Dedifferentiated amniotic fluid mesenchymal stem cell (primary cell): Measurements from ENCODE around the gene COQ6.
"Not testable (repeated sequence)": the region's sequence is repeated elsewhere in the genome, so short reads cannot be mapped to it uniquely, and the experiment has no call there.

Experiments used
- DNase-seq: peaks from one replicate; pipeline ENCODE4 v3.0.0-alpha.2; 2016; ENCODE audit errors: extremely low spot score

COQ6 gene

DNA sequence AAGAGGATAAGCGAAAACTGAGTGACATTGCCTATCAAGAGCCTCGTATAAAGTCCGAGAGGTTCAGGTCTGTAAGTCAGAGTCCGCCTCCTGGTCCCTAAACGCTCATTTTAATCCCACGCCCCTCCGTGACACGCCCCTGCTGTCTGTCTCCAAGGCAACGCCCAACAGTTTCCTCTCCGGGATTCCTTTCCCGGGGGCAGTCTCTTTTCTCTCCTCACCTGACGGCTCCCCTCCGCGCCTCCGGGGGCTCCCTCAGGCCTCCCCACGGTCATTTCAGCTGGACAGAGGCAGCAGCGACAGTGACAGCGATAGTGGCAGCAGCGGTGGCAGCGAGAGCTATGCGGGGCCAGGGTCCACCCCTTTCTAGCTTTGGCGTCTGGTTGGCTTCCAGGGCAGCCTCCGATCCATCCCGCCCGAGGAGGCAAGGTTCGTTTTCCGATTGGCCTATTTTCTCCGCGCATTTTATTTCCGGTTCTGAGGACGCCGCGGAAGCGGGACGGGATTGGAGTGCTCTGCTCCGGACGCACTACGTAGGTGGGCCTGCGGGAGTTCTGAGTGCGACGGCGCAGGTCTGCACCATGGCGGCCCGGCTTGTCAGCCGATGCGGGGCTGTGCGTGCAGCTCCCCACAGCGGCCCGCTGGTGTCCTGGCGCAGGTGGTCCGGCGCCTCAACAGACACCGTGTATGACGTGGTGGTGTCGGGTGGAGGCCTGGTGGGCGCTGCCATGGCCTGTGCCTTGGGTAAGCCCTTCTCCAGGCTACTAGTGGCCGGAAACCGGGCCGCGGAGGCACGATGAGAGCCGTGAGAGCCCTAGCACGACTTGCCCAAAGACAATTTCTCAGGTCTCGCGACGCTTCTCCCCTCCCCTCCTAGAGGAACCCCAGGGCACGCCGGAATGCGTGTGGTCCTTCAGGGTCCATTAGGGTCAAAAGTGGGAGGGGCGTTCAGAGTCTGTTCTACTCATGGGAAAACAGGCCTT, at the start of gene COQ6, which contains the start of gene FAM161B:
Gene COQ6, plus strand, starts transcription at position 551 of the 983 bp plus-strand sequence. Its CDS starts 31 bp downstream, at position 582.
Gene FAM161B, minus strand, starts transcription at position 343 of the 983 bp plus-strand sequence. Its CDS starts 68 bp downstream, at position 275.
- peak; percentile 99 for DNase-seq

DNA sequence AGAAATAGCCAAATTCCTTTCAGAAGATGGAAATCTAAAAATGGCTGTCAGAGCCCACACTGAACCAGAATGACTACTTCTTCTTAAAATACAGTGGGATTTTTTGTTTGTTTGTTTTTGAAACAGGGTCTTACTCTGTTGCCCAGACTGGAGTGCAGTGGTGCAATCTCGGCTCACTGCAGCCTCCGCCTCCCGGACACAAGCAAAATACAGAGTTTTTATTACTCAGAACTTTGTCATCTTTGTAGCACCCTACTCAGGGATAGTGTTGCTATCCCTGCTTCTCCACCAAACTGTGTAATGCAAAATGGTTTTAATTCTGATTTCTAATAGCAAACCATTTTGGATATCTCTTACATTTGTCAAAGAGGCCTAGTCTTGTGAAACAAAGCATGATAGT, 47.1 kb upstream of the COQ6 start:
- no peak for DNase-seq

DNA sequence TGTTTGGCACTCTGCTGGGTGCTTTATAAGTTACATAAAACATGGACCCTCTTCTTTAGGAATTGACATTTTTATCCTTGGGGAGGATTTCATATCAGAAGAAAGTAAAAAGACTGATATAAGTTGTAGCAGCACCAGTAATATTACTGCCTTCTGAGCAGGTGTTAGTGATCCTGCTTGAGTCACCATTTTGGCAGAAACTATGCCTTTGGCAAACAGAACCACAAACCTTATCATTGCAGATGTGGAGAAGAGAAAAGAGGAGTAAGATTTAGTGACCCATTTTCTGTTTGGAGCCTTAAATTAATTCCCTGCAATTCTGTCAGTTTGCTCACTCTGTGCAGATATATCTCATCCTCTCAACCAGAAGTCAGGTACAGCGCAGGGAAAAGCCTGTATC, 40.4 kb upstream of the COQ6 start:
- no peak for DNase-seq

DNA sequence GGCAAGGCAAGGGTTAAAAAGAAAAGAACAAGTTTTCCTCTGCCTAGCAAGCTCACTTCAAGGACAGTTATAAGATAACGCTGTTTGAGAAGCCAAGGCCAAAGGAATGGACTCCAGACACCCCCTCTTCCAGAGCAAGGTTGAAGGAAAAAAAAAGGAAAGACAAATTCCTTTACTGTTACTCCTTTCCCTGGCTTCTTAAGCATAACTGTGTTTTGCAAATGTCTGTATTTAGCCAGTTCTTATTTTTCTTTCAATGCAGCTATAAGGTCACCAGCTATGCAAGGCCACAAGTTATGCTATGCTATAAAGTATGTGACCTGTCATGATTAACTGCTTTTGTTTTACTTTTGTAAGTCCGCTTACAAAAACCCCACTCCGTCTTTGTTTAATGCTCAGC, 36.8 kb upstream of the COQ6 start:
- no peak for DNase-seq

DNA sequence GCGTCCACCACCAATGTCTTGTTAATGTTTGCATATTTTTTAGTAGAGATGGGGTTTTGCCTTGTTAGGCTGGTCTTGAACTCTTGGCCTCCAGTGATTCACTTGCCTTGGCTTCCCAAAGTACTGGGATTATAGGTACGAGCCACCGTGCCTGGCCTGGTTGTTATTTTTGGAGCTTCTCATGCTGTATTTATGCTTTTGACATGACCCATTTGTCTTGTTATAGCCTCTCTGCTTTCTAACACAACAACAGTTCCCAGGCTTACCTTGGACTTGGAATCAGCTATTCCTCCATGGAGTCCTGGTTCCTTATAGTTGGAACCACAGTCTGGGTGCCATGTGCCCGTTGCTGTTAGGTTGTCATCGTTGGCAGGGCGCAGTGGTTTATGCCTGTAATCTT, 33.8 kb upstream of the COQ6 start:
- no peak for DNase-seq

DNA sequence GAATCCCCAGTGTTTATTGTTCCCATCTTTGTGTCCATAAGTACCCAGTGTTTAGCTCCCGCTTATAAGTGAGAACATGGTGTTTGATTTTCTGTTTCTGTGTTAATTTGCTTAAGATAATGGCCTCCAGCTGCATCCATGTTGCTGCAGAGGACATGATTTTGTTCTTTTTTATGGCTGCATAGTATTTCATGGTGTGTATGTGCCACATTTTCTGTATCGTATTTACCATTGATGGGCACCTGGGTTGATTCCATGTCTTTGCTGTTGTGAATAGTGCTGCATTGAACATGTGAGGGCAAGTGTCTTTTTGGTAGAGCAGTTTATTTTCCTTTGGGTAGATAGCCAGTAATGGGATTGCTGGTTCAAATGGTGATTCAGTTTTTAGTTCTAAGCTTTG, 30.6 kb upstream of the COQ6 start:
- DNase-seq: not testable (repeated sequence)

DNA sequence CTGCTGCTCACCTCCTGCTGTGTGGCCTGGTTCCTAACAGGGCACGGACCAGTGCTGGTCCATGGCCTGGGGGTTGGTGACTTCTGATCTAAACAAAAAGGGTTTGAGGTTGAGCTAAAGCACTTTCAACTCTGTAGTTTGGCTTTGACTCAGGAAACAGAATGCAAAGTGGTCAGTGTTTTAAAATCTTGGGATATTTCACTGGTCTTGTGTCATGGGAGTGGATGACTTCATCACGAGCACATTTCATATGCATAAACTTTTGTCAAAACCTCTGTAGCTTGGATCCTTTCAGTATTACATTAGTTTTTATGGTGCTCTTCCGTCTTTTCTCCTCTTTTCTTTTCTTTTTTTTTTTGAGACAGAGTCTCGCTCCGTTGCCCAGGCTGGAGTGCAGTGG, 25.8 kb upstream of the COQ6 start:
- DNase-seq: peak; percentile 12

DNA sequence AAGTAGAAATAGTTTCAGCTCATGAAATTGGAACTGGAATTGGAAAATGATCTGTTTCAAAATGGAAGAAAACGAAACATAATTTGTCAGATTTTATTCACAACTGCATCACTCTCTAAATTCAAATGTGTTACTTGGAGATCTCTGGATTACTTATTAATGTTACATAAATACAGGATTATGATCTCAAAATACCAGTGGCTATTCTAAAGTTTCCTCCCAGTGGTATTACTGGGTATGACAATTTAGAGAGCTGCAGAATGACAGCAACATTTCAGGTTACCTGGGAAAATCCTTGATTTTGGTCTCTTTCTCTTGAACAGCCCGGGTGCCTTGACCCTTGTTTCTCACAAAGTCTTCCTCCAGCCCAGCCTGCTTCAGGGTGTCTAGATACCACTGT, 14.4 kb upstream of the COQ6 start:
- DNase-seq: no peak

DNA sequence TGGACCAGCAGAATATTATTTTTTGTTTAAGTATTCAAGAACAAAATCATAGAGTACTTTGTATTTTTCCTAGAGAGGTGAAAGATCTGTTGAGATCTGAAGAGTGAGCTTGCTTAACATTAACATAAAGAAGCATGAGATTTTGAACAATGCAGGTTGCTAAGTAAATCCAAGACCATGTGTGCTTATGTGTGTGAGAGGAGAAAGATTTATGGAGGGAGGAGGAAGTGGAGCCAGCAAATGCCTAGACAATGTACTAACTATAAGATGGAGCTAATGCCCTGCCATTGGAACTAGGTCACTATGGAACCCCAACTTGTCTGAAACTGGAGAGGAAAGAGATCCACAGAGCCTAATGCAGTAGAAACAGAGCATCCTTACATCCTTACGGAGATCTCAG, 13.6 kb upstream of the COQ6 start:
- no peak for DNase-seq

DNA sequence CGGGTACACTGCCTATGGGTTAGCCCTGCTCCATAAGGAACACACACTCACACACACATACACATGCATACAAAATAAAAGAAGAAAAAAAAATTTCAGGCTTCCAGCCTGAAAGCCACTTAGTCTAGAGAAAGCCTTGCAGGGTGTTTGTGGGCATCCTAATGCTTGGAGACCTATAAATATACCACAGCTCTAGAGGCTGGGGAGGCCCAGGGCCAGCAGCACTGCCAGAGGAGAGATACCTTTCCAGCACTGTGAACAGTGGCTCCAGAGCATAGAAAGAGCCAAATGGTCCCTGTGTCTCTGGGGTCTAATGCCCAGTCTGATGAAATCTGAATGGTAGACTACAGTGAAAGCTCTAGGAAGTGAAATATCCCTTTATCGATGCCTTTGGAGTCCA, 13.1 kb upstream of the COQ6 start:
- no peak for DNase-seq

DNA sequence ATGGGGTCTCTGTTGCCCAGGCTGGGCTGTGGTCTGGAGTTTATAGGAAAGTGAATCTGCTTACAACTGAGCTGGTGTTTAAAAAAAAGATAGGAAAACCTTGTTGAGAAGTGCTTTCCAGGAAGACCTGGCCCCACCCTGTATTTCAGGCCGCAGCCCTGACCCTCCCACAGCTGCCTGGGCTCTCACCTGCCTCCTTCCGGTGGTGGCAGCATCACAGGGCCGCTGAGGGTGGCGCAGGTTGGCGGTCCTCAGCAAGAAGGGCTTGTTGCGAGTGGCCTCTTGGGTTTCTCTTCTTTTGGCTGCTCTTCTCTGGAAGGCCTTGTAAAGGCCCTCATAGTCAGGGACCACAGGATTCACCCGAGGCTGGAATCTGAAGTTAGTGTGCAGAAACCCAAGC, 7.9 kb upstream of the COQ6 start:
- DNase-seq: no peak

DNA sequence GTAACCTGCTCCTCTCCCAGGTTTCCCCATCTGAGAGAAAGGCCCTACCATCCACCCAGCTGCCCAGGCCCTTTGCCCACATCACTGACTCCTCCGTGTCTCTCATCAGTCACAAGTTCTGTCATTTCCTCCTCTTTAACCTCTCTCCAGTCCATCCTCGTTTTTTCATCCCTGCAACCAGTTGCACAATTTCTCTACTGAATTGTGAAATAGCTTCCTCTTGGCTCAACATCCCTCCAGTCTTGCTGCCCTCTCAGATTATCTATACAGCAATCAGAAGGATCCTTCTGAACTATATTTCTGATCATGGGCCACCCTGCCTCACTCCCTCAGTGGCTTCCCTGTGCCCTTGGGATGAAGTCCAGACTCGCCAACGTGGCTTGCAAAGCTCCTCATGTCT, 7.0 kb upstream of the COQ6 start:
- peak; percentile 40 for DNase-seq

DNA sequence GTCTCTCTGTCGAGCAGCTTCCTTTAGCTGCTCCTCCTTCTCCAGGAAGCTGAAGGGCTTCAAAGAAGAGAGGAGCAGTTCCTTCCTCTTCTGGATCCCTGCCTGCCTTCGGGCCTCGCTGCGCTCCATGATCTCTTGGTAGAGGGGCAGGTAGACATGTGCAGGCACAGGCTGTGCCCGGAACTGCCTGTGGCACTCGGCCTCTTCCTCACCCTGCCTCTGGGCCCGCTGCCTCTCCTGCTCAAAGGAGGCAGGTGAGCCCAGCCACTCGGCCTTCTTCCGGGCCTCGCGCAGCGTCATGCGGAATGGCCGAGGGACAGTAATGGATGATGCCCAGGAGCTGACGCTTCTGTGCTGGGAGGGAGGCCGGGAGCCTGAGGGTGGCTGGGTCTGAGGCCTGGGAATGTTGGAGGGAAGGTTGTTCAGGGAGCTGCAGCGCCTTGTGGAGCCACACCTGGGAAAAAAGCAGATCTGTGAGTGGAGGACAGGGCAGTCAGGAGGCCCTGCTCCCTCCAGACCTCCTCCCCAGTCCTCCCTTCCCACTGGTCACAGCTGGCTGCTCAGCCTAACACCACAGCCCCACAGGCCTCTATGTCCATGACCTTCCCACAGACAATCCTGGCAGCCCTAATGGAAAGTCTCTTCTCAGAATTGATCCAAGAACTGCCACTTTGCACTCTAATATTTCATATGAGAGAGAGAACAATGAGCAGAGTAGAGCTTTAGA, 5.5 kb upstream of the COQ6 start:
- no peak for DNase-seq

DNA sequence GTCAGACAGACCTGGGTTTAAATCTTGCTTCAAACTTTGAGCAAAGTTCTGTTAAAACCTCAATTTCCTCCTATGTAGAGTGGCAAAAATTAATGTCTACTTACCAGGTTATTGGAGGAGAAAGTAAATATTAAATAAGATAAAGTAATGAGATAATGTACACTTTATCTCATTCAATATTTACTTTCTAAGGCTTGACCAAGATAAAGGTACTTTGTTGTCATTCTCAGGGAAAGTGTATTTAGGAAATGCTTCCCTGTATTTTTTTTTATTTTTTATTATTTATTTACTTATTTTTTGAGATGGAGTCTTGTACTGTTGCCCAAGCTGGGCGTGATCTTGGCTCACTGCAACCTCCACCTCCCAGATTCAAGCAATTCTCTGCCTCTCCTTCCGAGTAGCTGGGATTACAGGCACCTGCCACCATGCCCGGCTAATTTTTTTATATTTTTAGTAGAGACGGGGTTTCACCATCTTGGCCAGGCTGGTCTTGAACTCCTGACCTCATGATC, 4.9 kb upstream of the COQ6 start:
- DNase-seq: no peak

DNA sequence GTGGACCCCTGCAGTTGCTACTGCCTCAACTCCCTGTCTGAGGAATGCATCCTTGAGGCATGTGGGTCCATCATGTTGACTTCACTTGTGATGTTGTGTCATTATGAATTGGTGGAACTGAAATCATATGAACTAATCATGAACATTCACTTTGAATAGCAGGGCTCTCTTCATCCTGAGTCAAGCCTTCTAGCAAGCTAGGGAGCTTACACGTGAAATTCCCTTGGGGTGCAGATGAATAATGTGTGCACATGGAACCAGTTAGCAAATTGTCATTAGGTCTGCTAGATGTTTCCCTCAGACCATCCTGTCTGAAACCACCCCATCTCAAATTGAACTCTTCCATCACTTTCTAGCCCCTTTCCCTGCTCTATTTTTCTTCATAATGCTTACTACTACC, 3.6 kb downstream of the COQ6 start:
- DNase-seq: no peak

DNA sequence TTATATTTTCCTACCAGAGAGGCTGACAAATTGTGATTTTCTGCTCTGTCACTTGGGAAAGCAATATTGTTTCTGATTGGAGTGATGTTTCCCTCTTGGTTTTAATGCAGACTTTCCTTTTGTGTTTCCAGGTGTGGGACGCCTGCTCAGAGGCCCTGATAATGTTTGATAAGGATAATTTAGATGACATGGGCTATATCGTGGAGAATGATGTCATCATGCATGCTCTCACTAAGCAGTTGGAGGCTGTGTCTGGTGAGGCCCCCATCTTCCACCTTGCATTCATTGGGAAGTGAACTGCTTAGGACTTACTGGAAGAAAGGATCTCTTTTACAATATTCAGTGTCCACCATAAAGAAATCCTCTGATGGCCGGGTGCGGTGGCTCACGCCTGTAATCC, 5.6 kb downstream of the COQ6 start:
- no peak for DNase-seq

DNA sequence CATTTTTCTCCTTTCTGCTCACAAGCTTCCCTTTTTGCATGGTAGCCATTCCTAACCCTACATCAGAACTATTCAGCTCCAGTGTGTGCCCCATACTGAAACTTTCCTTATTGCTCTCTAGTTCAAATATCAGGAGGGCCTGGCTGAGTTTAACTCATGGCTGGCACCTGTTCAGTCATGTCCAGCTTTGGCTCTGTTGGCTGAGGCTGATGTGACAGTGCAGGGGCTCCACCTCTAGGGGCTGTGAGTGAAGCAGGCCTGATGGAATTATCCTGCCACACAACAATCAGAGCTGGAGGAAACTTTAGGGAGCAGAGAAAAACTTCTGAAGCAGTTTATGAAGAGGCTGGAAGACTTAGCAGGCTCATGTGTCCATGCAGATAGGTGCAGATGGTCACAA, 8.5 kb downstream of the COQ6 start:
- DNase-seq: no peak

DNA sequence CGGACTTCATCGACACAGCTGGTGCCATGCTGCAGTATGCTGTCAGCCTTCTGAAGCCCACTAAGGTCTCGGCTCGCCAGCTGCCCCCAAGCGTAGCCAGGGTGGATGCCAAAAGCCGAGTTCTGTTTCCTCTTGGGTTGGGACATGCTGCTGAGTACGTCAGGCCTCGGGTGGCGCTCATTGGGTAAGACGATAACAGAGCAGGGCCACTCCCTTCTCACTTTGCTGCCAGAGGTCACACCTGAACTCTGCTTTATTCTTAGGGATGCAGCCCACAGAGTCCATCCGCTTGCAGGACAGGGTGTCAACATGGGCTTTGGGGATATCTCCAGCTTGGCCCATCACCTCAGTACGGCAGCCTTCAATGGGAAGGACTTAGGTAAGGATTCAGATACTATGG, 11.1 kb downstream of the COQ6 start:
- DNase-seq: no peak

DNA sequence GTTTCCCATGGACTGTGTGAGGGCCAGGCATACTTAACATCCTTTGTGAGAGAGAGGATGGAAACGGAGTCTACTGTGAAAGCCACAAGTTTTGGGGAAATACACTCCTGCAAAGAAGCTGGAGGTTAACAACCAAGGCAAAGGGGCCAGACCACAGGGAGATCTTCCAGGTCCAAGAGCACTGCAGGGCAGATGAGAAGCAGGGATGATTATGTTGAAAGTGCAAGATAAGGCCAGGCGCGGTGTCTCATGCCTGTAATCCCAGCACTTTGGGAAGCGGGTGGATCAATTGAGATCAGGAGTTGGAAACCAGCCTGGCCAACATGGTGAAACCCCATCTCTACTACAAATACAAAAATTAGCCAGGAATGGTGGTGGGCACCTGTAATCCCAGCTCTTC, 15.1 kb downstream of the COQ6 start:
- no peak for DNase-seq

DNA sequence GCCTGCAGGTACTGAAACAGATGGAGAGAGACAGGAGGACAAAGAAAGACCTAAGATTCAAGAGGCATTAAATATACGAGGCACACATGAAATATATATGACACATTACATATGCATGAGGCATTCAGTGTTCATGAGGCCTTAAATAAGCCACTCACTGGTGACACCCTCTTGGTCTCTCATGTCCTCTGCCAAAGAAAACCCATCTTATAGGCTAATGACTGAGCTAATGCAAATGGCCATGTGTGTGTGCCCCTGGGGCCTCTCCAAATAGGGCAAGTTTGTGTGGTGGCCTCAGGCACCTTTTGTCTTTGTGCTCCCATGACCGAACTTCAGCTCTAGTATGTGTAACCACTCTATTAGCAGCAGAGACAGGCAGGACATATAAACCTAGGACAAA, 18.8 kb downstream of the COQ6 start:
- DNase-seq: no peak

DNA sequence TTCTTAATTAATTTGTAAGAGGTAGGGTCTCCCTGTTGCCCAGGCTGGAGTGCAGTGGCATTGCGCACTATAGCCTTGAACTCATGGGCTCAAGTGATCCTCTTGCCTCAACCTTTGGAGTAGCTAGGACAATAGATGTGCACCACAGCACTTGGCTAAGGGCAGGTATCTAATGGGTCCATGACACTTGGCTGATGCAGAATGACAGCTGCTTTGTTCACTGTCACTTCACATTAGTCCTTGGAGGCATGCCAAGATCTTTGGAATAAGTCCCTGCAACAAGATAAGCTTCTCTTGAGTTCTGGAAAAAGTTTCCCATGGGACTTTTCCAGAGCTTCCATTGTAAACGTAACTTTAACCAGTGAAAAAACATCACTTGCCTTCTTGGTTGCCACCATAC, 23.4 kb downstream of the COQ6 start:
- no peak for DNase-seq

DNA sequence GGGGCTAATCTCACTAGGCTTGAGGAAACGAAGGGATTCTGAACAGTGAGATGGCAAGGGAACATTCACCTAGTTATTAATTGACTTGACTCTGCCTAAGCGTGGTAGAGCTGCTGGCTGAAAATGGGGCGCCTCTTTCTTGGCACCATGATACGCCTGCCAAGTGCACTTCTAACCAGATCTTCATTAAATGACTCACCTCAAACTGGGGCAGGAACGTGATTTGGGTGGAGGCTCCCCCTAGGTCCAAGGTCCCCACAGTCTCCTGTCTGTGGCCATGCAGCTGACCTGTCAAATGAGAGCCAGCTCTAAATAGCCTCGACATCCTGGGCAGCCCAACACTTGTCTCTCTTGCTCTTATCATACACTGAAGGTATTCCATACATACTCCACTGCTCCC, 26.0 kb downstream of the COQ6 start:
- DNase-seq: no peak

DNA sequence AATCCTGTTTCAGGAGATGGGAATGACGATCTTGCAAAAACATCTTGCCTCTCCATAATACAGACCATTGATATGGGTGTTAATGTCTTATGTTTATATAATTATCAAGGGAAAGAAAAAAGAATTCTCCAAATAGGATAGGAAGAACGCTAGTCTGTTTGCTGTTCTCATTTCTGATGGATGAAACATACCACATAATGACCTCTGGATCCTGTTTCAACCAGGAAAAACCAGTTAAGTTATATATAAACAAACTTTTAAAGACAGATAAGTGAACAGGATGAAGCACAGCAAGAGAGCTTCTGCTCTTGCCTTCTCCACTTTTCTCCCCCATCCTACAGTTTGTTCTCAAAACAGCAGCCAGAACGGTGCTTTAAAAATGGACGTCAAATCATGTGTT, 27.8 kb downstream of the COQ6 start:
- DNase-seq: no peak
